ENCODE data around the gene ZAR1L. TPM values are rescaled to one million over a fixed set of nuclear protein-coding genes. Genes with fewer than 3 reads are reported as not detected.

Gene ZAR1L
- total and polyA plus RNA-seq, 11 donors = not detected

DNA sequence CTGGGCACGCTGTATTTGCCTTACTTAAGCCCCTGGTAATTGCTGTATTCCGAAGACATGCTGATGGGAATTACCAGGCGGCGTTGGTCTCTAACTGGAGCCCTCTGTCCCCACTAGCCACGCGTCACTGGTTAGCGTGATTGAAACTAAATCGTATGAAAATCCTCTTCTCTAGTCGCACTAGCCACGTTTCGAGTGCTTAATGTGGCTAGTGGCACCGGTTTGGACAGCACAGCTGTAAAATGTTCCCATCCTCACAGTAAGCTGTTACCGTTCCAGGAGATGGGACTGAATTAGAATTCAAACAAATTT, 821 bp upstream of the ZAR1L start:
- H3K36me3 ChIP-seq = no peaks in the 10 kb centered on the region
- ATAC-seq (no peak), DNase-seq (no peak)
- peak overlapping the region; percentile 43 to 91 (median 79) for H3K4me3 ChIP-seq
- 0 to 2% (median 0%) methylated on average over 12 to 13 of the region's 13 CpGs for WGBS, 4 donors
- peak overlapping the region in 11 of 12 donors; percentile 38 to 99 (median 93) for H3K27ac ChIP-seq
- intact Hi-C loops (cut with DNase I) = loop anchor here in 4 of 10 donors (5.0 to 10.0 kb wide), 4 partner anchors 221 to 491 kb away; partner anchors contain the start of gene N4BP2L2 (in 1 of the 4)
- no peaks in the 10 kb centered on the region for H3K9me3 ChIP-seq
- TF ChIP-seq POLR2A (IDR thresholded peaks at IDR 0.05) = no peak
- TF ChIP-seq, protein P1, sequence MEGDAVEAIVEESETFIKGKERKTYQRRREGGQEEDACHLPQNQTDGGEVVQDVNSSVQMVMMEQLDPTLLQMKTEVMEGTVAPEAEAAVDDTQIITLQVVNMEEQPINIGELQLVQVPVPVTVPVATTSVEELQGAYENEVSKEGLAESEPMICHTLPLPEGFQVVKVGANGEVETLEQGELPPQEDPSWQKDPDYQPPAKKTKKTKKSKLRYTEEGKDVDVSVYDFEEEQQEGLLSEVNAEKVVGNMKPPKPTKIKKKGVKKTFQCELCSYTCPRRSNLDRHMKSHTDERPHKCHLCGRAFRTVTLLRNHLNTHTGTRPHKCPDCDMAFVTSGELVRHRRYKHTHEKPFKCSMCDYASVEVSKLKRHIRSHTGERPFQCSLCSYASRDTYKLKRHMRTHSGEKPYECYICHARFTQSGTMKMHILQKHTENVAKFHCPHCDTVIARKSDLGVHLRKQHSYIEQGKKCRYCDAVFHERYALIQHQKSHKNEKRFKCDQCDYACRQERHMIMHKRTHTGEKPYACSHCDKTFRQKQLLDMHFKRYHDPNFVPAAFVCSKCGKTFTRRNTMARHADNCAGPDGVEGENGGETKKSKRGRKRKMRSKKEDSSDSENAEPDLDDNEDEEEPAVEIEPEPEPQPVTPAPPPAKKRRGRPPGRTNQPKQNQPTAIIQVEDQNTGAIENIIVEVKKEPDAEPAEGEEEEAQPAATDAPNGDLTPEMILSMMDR (IDR thresholded peaks at IDR 0.05) = no peak
- peaks cover 0 to 29% (median 5%) of the 10 kb centered on the region in 12 donors for H3K4me1 ChIP-seq
- no peaks in the 10 kb centered on the region for H3K27me3 ChIP-seq

DNA sequence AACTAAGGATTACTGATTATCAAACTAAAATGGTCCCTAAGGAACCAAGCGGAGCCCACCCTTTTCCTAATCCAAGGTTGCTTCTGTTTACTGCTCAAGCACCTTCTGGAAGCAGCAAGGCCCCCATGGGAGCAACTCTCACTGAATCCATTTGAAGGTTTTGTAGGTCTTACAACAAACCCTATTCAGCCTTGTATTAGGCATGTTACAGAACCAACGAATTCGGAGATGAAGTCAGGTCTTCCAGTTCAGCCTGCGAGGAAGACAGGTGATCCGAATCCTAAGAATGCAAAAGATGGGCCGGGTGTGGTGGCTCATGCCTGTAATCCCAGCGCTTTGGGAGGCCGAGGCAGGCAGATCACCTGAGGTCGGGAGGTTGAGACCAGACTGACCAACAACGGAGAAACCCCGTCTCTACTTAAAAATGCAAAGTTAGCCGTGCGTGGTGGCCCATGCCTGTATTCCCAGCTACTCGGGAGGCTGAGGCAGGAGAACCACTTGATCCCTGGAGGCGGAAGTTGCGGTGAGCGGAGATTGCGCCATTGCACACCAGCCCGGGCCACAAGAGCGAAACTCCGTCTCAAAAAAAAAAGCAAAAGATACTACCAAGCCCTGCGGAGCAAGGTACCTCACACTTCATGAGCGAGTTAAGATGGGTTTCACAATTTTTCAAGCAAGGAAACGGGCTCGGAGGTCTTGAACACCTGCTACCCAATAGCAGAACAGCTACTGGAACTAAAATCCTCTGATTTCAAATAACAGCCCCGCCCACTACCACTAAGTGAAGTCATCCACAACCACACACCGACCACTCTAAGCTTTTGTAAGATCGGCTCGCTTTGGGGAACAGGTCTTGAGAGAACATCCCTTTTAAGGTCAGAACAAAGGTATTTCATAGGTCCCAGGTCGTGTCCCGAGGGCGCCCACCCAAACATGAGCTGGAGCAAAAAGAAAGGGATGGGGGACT, 609 bp downstream of the ZAR1L start:
- Histone ChIP-seq H3K36me3 (no peaks in the 10 kb centered on the region), H3K27ac (peak overlapping the region; percentile 74 to 99 (median 92)), H3K27me3 (no peaks in the 10 kb centered on the region), H3K4me1 (peaks cover 0 to 34% (median 6%) of the 10 kb centered on the region in 12 donors), H3K4me3 (peak overlapping the region; percentile 43 to 91 (median 79)), H3K9me3 (no peaks in the 10 kb centered on the region)
- TF ChIP-seq, protein P1 (IDR thresholded peaks at IDR 0.05) = no peak
- TF ChIP-seq POLR2A (IDR thresholded peaks at IDR 0.05) = no peak
- peak; percentile 41 to 81 (median 59) for DNase-seq
- 74 to 79% (median 76%) methylated on average over 32 of the region's 32 CpGs for WGBS, 4 donors
- intact Hi-C loops (cut with DNase I) = loop anchor here in 9 of 10 donors (5.0 to 10.0 kb wide), 10 partner anchors 67 to 490 kb away; partner anchors contain the start of gene N4BP2L2 (in 1 of the 9)
- ATAC-seq = peak; percentile 25 to 45 (median 41)

DNA sequence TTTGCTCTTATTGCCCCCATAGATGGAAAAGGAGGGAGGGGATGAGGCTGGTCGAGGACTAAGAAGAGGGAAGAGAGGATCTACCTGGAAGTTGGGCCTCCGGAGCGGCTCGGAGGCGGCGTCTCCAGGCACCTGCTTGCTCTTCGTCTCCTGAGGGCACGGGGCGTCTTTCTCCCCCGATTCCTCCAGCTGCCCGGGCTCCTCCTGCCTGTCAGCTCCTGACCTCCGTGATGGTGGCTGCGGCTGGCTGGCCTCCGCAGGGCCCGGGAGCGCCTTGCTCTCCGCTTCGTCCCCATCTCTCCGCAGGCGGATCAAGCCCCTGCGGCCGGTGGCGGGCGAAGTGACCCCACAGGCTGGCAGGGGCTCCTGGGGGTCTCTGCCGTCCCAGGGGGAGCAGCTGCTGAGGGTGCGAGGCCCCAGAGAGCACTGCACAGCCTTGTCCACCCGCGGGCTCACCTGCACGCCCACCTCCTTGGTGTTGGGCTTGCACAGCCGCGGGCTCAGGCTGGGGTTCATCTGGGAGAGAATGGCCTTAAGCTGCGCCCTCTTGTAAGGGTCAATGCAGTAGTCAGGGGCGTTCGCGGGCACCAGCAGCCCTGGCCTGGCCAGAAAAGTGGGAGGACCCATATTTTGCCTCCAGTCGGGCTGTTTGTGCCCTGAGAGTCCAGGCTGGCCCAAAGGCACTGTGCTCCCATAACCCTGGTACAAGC, 3.8 kb downstream of the ZAR1L start:
- intact Hi-C loops (cut with DNase I) = loop anchor here (2.0 to 10.0 kb wide), 12 partner anchors 64 to 487 kb away; no protein-coding TSS in a partner anchor

More for the DNA sequence above, 3.8 kb downstream of the ZAR1L start:
- Histone ChIP-seq H3K4me3 (no peak overlapping the region), H3K27ac (no peak overlapping the region), H3K4me1 (peaks cover 0 to 22% (median 7%) of the 10 kb centered on the region in 12 donors), H3K9me3 (no peaks in the 10 kb centered on the region), H3K27me3 (no peaks in the 10 kb centered on the region), H3K36me3 (no peaks in the 10 kb centered on the region)
- no peak for TF ChIP-seq POLR2A (IDR thresholded peaks at IDR 0.05)
- TF ChIP-seq, protein P1 (IDR thresholded peaks at IDR 0.05) = no peak
- 89 to 92% (median 91%) methylated on average over 30 to 36 of the region's 36 CpGs for WGBS, 4 donors
- DNase-seq = peak in 2 of 5 donors; percentile 20 to 64
- no peak for ATAC-seq
